GM23248 (cell line): ENCODE data around the gene A2M. TPM values are rescaled to one million over a fixed set of nuclear protein-coding genes. Genes with fewer than 3 reads are reported as not detected.

Experiments
- DNase-seq: peaks from one replicate; pipeline ENCODE4 v3.0.0-alpha.2; 2015
- H2AFZ ChIP-seq: fragments of 200-600 bp; sonication (generic); 2 replicates; pipeline ENCODE4 v1.6.1; 2016; ENCODE audit warnings: antibody characterized with exemption
- H3F3A ChIP-seq: fragments of 200-600 bp; sonication (generic); 2 replicates; pipeline ENCODE4 v1.6.1; 2016; ENCODE audit warnings: mild to moderate bottlenecking, antibody characterized with exemption, mixed run types; ENCODE audit not compliant: insufficient read depth
- H3K27ac ChIP-seq: fragments of 200-600 bp; sonication (generic); 2 replicates; pipeline ENCODE4 v1.5.1; 2016; ENCODE audit warnings: mild to moderate bottlenecking
- H3K27me3 ChIP-seq: fragments of 200-600 bp; sonication (generic); replicated peaks from 2 replicates; pipeline ENCODE4 v1.6.1; 2016; ENCODE audit warnings: mild to moderate bottlenecking; ENCODE audit not compliant: insufficient read depth
- H3K36me3 ChIP-seq: fragments of 200-600 bp; sonication (generic); 2 replicates; pipeline ENCODE4 v1.6.1; 2016; ENCODE audit warnings: low read depth, mild to moderate bottlenecking
- H3K4me1 ChIP-seq: fragments of 200-600 bp; sonication (generic); 2 replicates; pipeline ENCODE4 v1.6.1; 2016; ENCODE audit warnings: mild to moderate bottlenecking; ENCODE audit not compliant: insufficient read depth
- H3K4me2 ChIP-seq: fragments of 200-600 bp; sonication (generic); one replicate; pipeline ENCODE4 v1.6.1; 2016; ENCODE audit warnings: mild to moderate bottlenecking; ENCODE audit not compliant: unreplicated experiment
- H3K4me3 ChIP-seq: fragments of 200-600 bp; sonication (generic); 2 replicates; pipeline ENCODE4 v1.5.1; 2016; ENCODE audit warnings: mild to moderate bottlenecking
- H3K79me2 ChIP-seq: fragments of 200-600 bp; sonication (generic); 2 replicates; pipeline ENCODE4 v1.6.1; 2016; ENCODE audit warnings: mild to moderate bottlenecking; ENCODE audit not compliant: insufficient read depth
- H3K9ac ChIP-seq: fragments of 200-600 bp; sonication (generic); 2 replicates; pipeline ENCODE4 v1.6.1; 2016; ENCODE audit warnings: mild to moderate bottlenecking
- H3K9me2 ChIP-seq: fragments of 200-600 bp; sonication (generic); 2 replicates; pipeline ENCODE4 v1.6.1; 2016; ENCODE audit warnings: mixed run types, mild to moderate bottlenecking, moderate library complexity; ENCODE audit not compliant: insufficient read depth
- H3K9me3 ChIP-seq: fragments of 200-600 bp; sonication (generic); one replicate; pipeline ENCODE4 v1.6.1; 2017; ENCODE audit warnings: low read depth
- H4K20me1 ChIP-seq: fragments of 200-600 bp; sonication (generic); 2 replicates; pipeline ENCODE4 v1.6.0; 2016; ENCODE audit not compliant: insufficient read depth
- EZH2 ChIP-seq: fragments of 200-600 bp; sonication (generic); IDR thresholded peaks from 2 replicates; pipeline ENCODE4 v1.6.1; 2018; ENCODE audit warnings: antibody characterized with exemption, mild to moderate bottlenecking; ENCODE audit not compliant: insufficient read depth, poor library complexity, severe bottlenecking
- EZH2phosphoT487 ChIP-seq: fragments of 200-600 bp; sonication (generic); IDR thresholded peaks from 2 replicates; pipeline ENCODE4 v1.6.1; 2018; ENCODE audit warnings: antibody characterized with exemption, moderate library complexity, mild to moderate bottlenecking, low read depth; ENCODE audit not compliant: insufficient read depth
- WGBS, 2 experiments: methylation state at CpG; one replicate each; pipeline ENCODE4 v1.1.6; 2015 to 2017; ENCODE audit warnings: low lambda C conversion rate in 2 of 2, low coverage in 1 of 2; ENCODE audit errors: missing lambda C conversion rate in 2 of 2; 5-methylcytosine and 5-hydroxymethylcytosine counted together
- in situ Hi-C: fragments of 300-500 bp; cut with MboI; formaldehyde crosslinking; loops from 2 replicates; pipeline ENCODE4 v1.15.0; 2020
- polyA plus RNA-seq: library from polyadenylated mRNA; unstranded; fragments of >200 nt; fragmentation: Nextera tagmentation; extraction: Ambion mirVana; gene quantifications from 2 replicates; pipeline ENCODE4 v1.2.1, GENCODE V29; 2016
- total RNA-seq: library from RNA; depleted of rRNA; stranded (reverse); fragments of >200 nt; shearing (Covaris generic); gene quantifications from 2 replicates; pipeline ENCODE4 v1.2.3, GENCODE V29; 2014

Gene A2M
- total and polyA plus RNA-seq, 2 experiments from 2014 or later: 34.9 to 40.1 TPM

GRCh38 chr12:9034095-9034494 lies 81.6 kb downstream of the A2M start:
- Histone ChIP-seq H2AFZ (no peak overlapping the region), H3K36me3 (no peaks in the 10 kb centered on the region), H3K9ac (no peak overlapping the region), H4K20me1 (no peaks in the 10 kb centered on the region), H3K9me3 (no peaks in the 10 kb centered on the region), H3K4me3 (no peak overlapping the region), H3K4me2 (no peak overlapping the region), H3K9me2 (no peaks in the 10 kb centered on the region), H3K27me3 (no peaks in the 10 kb centered on the region), H3K4me1 (no peaks in the 10 kb centered on the region), H3K27ac (no peak overlapping the region), H3K79me2 (no peaks in the 10 kb centered on the region), H3F3A (no peaks in the 10 kb centered on the region)
- DNase-seq: no peak
- WGBS, 2 experiments: 58 to 69% methylated on average over 6 of the region's 6 CpGs
- no peak for TF ChIP-seq EZH2
- TF ChIP-seq EZH2phosphoT487: no peak
- in situ Hi-C loops: loop anchor here (25.0 kb wide), 1 partner anchor 347 kb away; the partner anchor contains the start of gene RIMKLB

- Histone ChIP-seq H3K9ac (no peak overlapping the region), H3K4me3 (no peak overlapping the region), H3K36me3 (no peaks in the 10 kb centered on the region), H3K79me2 (no peaks in the 10 kb centered on the region), H3K4me2 (no peak overlapping the region), H4K20me1 (no peaks in the 10 kb centered on the region), H3K27ac (no peak overlapping the region), H3K9me3 (no peaks in the 10 kb centered on the region), H3K4me1 (no peaks in the 10 kb centered on the region), H3K27me3 (no peaks in the 10 kb centered on the region), H3K9me2 (no peaks in the 10 kb centered on the region), H3F3A (no peaks in the 10 kb centered on the region), H2AFZ (no peak overlapping the region)
- in situ Hi-C loops: loop anchor here (25.0 kb wide), 1 partner anchor 346 kb away; the partner anchor contains the start of gene RIMKLB
- no peak for DNase-seq
- 59 to 75% methylated on average over 2 of the region's 2 CpGs for WGBS, 2 experiments
- TF ChIP-seq EZH2: no peak
Measured at GRCh38 chr12:9033265-9033887, 82.3 kb downstream of the A2M start.

- no peaks in the 10 kb centered on the region for H3K79me2 ChIP-seq
- no peaks in the 10 kb centered on the region for H3K9me3 ChIP-seq
- in situ Hi-C loops: loop anchor here (25.0 kb wide), 1 partner anchor 345 kb away; the partner anchor contains the start of gene RIMKLB
- no peak overlapping the region for H3K27ac ChIP-seq
- H3K27me3 ChIP-seq: no peaks in the 10 kb centered on the region
- no peaks in the 10 kb centered on the region for H3F3A ChIP-seq
- no peak overlapping the region for H3K9ac ChIP-seq
- WGBS, 2 experiments: 51 to 55% methylated on average over 5 of the region's 5 CpGs
- no peaks in the 10 kb centered on the region for H3K36me3 ChIP-seq
- no peak overlapping the region for H3K4me2 ChIP-seq
- H2AFZ ChIP-seq: no peak overlapping the region
- no peaks in the 10 kb centered on the region for H3K9me2 ChIP-seq
- no peak overlapping the region for H3K4me3 ChIP-seq
- TF ChIP-seq EZH2phosphoT487: no peak
- TF ChIP-seq EZH2: no peak
- no peaks in the 10 kb centered on the region for H4K20me1 ChIP-seq
- DNase-seq: no peak
- no peaks in the 10 kb centered on the region for H3K4me1 ChIP-seq
Measured at GRCh38 chr12:9032202-9032964, 83.3 kb downstream of the A2M start.

- Histone ChIP-seq H3K27me3 (no peaks in the 10 kb centered on the region; the same call in 1 of the 2 replicates), H3K4me1 (no peaks in the 10 kb centered on the region), H3K27ac (no peak overlapping the region), H3K79me2 (no peaks in the 10 kb centered on the region), H3K36me3 (no peaks in the 10 kb centered on the region), H3K4me3 (no peak overlapping the region), H2AFZ (no peak overlapping the region), H3K4me2 (no peak overlapping the region), H3K9ac (no peak overlapping the region), H3F3A (no peaks in the 10 kb centered on the region), H4K20me1 (no peaks in the 10 kb centered on the region), H3K9me2 (no peaks in the 10 kb centered on the region), H3K9me3 (no peaks in the 10 kb centered on the region)
- in situ Hi-C loops: loop anchor here (25.0 kb wide), 1 partner anchor 343 kb away; the partner anchor contains the start of gene RIMKLB
- no peak for DNase-seq
- 40 to 42% methylated on average over 2 of the region's 2 CpGs for WGBS, 2 experiments
- TF ChIP-seq EZH2phosphoT487 (no peak), EZH2 (no peak)
Measured at GRCh38 chr12:9030776-9031175, 84.9 kb downstream of the A2M start.
